Activated gamma-delta T cell treated with Interleukin-2 at 50 U/mL for 16 hours (primary cell): ENCODE measurements around the gene CAMK2D.
"Not testable (repeated sequence)": the region's sequence is repeated elsewhere in the genome, so short reads cannot be mapped to it uniquely, and the experiment has no call there.

Source experiments
- DNase-seq: peaks from one replicate; pipeline ENCODE4 v3.0.0-alpha.2; 2020

The CAMK2D gene

DNA sequence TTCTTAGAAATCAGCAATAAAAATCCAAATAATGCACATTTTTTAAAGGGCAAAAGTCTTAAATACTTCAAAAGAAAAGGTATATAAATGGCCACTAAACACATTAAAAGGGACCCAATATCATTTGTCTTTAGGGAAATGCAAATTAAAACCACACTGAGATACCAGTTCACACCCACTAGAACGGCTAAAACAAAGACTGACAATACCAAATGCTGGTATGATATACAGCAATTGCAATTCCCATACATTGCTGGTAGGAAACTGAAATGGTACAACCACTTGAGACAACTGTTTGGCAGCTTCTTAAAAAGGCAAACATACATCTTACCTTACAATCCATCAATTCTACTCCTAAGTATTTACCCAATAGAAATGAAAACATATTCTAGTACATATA, 33.7 kb downstream of the CAMK2D start:
- DNase-seq: no peak

GRCh38 chr4:113725963-113726362, 35.6 kb downstream of the CAMK2D start:
- no peak for DNase-seq

GRCh38 chr4:113718252-113718651, 43.3 kb downstream of the CAMK2D start:
- DNase-seq: no peak

- DNase-seq: no peak
Measured at GRCh38 chr4:113711883-113712662, 49.5 kb downstream of the CAMK2D start.

GRCh38 chr4:113708250-113708649, 53.3 kb downstream of the CAMK2D start:
- no peak for DNase-seq

- DNase-seq: no peak
Measured at GRCh38 chr4:113707048-113707447, 54.5 kb downstream of the CAMK2D start.

DNA sequence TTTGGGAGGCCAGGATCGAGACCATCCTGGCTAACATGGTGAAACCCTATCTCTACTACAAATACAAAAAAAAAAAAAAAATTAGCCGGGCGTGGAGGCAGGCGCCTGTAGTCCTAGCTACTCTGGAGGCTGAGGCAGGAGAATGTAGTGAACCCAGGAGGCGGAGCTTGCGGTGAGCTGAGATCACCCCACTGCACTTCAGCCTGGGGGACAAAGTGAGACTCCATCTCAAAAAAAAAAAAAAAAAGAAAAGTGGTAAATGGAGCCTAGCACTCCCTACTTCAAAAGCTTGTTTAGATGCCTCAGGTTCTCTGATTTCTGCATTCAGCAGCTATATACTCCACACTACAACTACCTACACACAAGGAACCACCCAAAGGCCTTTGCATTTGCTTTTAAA, 56.4 kb downstream of the CAMK2D start:
- not testable (repeated sequence) for DNase-seq

DNA sequence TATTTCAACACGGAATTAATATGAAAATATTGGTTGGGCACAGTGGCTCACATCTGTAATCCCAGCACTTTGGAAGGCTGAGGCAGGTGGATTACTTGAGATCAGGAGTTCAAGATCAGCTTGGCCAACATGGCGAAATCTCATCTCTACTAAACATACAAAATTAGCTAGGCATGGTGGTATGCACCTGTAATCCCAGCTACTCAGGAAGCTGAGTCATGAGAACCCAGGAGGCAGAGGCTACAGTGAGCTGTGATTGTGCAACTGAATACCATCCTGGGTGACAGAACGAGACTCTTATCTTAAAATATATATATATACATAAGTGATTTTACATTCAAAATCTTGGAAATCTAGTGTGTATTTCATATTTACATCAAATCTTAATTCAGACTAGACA, 58.9 kb downstream of the CAMK2D start:
- DNase-seq: not testable (repeated sequence)

- DNase-seq: no peak
Measured at GRCh38 chr4:113701169-113701568, 60.4 kb downstream of the CAMK2D start.

DNA sequence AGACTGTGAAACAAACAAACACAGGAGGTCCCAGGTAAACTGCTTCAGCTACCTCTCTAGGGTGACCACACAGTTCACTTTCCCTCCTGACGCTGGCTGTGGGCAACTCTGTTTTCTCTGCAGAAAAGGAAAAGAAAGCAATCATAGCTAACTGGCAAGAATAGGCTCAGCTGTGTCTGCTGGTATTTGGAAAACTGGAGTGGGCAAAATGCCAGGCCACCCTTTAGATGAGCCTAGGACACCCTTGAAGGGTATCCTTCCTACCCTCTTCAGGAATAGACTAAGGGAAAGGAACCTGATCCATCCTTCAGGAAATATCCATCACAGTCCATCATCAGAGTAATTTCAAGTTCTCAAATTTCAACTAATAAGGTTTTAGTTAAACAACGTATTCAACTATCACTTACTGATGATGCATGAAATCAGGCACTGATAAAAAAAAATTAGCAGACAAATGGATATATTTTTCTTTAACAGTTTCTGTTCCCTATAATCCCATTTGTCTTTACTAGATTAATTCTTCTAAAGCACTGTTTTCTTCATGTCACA, 60.9 kb downstream of the CAMK2D start:
- DNase-seq: no peak

DNA sequence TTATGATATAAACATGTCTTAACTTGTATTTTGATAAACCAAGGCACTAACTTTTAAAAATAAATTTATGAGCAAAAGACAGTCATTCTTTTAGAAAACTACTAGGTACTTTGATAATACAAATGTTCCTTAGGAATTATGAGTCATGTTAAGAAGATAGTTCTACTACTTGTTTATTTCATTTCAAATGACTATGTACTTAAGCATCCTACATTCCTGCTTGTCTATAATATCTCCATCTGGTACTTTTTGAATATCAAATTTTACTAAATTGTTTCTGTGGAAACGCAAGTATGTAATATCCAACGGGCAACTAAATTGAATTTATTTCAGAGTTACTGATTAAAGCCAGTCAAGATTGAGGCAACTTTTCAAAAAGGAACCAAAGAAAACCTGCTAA, 61.8 kb downstream of the CAMK2D start:
- DNase-seq: no peak

- no peak for DNase-seq
Measured at GRCh38 chr4:113697429-113697828, 64.1 kb downstream of the CAMK2D start.

DNA sequence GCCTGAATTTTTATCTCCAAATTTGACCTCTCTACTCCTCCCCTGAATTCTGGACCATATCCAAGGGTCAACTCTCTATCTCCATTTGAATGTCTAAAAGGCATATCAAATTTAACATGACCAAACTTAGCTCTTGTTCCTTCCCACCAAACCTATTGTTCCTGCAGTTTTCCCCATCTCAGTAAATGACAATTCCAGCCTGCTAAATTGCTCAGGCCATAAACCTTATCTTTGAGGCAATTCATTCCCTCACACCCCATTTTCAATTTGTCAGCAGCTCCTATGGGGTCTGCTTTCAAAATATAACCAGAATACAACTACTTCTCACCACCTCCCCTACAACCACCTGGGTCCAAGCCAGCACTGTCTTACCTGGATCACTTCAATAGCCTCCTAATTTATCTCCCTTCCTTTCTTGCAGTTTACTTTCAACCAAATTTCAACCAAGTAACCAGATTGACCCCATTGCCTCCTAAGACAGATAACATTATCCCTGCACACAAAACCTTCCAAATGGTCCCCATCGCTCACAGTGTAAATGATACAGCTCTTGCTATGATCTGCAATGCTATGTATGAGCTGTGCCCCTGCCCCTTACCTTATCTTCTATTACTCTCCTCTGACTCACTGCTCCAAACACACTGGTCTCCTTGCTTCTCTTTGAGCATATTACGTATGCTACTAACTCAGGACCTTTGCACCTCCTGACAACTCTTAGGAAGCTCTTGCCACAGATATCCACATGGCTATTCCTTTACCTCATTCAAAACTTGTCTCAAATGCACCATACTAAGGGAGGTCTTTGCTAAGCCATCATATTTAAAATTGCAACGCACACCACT, 66.0 kb downstream of the CAMK2D start:
- no peak for DNase-seq

- no peak for DNase-seq
Measured at GRCh38 chr4:113694008-113694407, 67.5 kb downstream of the CAMK2D start.

- no peak for DNase-seq
Measured at GRCh38 chr4:113692809-113693411, 68.6 kb downstream of the CAMK2D start.

GRCh38 chr4:113691676-113692075, 69.9 kb downstream of the CAMK2D start:
- DNase-seq: no peak

DNA sequence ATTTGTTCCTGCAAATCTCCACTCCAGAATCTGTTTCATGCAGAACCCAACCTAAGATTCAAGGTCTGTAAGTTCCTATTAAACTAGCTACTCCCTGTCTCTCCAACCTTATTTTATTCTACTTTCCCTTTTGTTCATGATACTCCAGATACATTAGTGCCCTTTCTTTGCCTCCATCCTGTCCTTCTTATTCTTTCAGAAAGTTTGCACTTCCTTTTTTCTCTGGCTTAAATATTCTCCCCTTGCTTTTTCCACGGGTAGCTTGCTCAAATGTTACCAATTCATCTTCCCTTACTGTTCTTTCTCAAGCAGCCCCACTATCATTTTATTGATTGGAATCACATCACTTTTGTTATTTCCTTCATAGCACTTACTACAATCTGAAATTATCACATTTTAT, 72.1 kb downstream of the CAMK2D start:
- DNase-seq: no peak

GRCh38 chr4:113687067-113687718, 74.3 kb downstream of the CAMK2D start:
- DNase-seq: no peak

DNA sequence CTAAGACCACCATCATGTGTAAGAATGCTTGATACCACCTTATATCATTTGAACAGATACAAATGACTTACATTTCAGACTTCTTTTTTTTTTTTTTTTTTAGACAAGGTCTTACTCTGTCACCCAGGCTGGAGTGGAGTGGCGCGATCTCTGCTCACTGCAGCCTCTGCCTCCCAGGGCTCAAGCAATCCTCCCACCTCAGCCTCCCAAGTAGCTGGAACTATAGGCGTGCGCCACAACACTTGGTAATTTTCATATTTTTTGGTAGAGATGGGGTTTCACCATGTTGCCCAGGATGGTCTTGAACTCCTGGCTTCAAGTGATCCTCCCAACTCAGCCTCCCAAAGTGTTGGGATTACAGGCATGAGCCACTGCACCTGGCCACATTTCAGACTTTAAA, 76.4 kb downstream of the CAMK2D start:
- not testable (repeated sequence) for DNase-seq

GRCh38 chr4:113684534-113685091, 76.9 kb downstream of the CAMK2D start:
- DNase-seq: no peak

DNA sequence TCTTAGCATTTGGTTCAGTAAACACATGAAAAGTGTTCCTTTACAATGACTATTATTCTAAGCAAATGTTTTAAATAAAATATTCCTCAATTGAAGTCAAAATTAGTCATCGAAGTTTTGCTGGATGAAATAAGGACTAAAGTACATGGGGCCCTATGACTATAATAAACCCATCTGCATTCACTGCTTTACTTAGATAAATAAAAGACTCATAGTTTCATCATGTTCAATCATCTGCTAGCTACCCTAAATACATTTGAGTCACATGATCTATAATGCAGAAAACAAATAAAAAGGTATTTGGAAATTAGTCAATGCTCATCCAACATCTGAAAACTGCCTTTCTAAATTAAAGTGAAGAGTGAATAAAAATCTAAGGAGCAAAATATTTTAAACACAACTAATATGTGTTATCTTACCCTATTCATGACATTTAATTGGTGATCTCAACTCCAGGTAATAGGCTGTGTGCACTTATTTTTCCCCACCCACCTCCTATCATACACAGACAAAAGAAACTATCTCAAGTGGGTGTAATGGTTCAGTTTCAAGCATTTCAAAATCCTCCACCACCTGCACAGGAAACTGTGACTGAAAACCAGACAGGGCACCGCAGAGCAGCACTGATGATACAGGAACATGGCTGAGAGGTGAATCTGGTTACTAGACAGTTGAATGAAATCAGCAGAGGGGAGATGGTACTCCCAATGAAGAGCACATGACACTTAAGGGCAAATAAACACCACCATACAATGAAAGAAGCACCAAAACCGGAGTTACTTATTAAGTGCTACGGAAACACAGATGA, 78.6 kb downstream of the CAMK2D start:
- peak; percentile 51 for DNase-seq

- DNase-seq: no peak
Measured at GRCh38 chr4:113678641-113679040, 82.9 kb downstream of the CAMK2D start.
